Large intestine (tissue), 3 donors: Measurements from ENCODE around the gene ATAT1. TPM values are rescaled to one million over a fixed set of nuclear protein-coding genes. Genes with fewer than 3 reads are reported as not detected.

ENCODE experiments used
- DNase-seq, 2 donors: peaks; one replicate each; pipeline versions ENCODE4 v3.0.0 to v3.0.0-alpha.2; 2013
- H3K27ac ChIP-seq: one replicate; pipeline ENCODE4 v1.5.1; 2013; ENCODE audit warnings: low read length
- H3K27me3 ChIP-seq: 2 replicates; pipeline ENCODE4 v1.6.1; 2013; ENCODE audit warnings: low read length; ENCODE audit not compliant: control insufficient read depth, insufficient read depth
- H3K36me3 ChIP-seq: 2 replicates; pipeline ENCODE4 v1.6.1; 2013; ENCODE audit warnings: low read length; ENCODE audit not compliant: control insufficient read depth, insufficient read depth
- H3K4me1 ChIP-seq: one replicate; pipeline ENCODE4 v1.6.1; 2013; ENCODE audit warnings: low read length; ENCODE audit not compliant: control insufficient read depth, insufficient read depth
- H3K4me3 ChIP-seq: one replicate; pipeline ENCODE4 v1.5.1; 2013; ENCODE audit warnings: low read length
- H3K9me3 ChIP-seq: one replicate; pipeline ENCODE4 v1.6.1; 2013; ENCODE audit warnings: mild to moderate bottlenecking, low read depth, low read length, moderate library complexity; ENCODE audit not compliant: control insufficient read depth
- WGBS: methylation state at CpG from one replicate; pipeline ENCODE4 v1.1.5; 2013; ENCODE audit warnings: low lambda C conversion rate; ENCODE audit not compliant: insufficient coverage; 5-methylcytosine and 5-hydroxymethylcytosine counted together
- polyA plus RNA-seq: library from polyadenylated mRNA; unstranded; fragments of 120-200 nt; gene quantifications from one replicate; pipeline ENCODE4 v1.2.1, GENCODE V29; 2013

Gene ATAT1
- polyA plus RNA-seq, 1 donor: 36.6 TPM

GRCh38 chr6:30684386-30685156 is 57.9 kb downstream of the ATAT1 start:
- H3K36me3 ChIP-seq: peaks cover 3% of the 10 kb centered on the region
- H3K4me3 ChIP-seq: peak overlapping the region; percentile 85
- H3K27ac ChIP-seq: peak overlapping the region; percentile 46
- H3K9me3 ChIP-seq: peaks cover 7% of the 10 kb centered on the region
- peaks cover 5% of the 10 kb centered on the region for H3K27me3 ChIP-seq
- no peak for DNase-seq
- WGBS: no CpG with 5 or more reads among the region's 21 CpGs
- H3K4me1 ChIP-seq: peaks cover 17% of the 10 kb centered on the region

- Histone ChIP-seq H3K4me1 (peaks cover 19% of the 10 kb centered on the region), H3K9me3 (peaks cover 7% of the 10 kb centered on the region), H3K36me3 (no peaks in the 10 kb centered on the region), H3K27me3 (peaks cover 5% of the 10 kb centered on the region), H3K4me3 (peak overlapping the region; percentile 85), H3K27ac (peak overlapping the region; percentile 58)
- 80% methylated on average over 1 of the region's 29 CpGs for WGBS
- DNase-seq: no peak
Measured at GRCh38 chr6:30685157-30686008, 58.7 kb downstream of the ATAT1 start.

- Histone ChIP-seq H3K27me3 (peaks cover 5% of the 10 kb centered on the region), H3K4me3 (peak within 1 kb of the TSS; percentile 85), H3K36me3 (no peaks in the 10 kb centered on the region), H3K9me3 (peaks cover 7% of the 10 kb centered on the region), H3K27ac (peak within 1 kb of the TSS; percentile 93), H3K4me1 (peaks cover 20% of the 10 kb centered on the region)
- peak in 1 of 2 donors; percentile 50 for DNase-seq
- WGBS: 40% methylated on average over 6 of the region's 41 CpGs
Measured at GRCh38 chr6:30686009-30686907, 59.6 kb downstream of the ATAT1 start, which contains the start of gene PPP1R18. PPP1R18 (minus strand) TSS chr6:30686645; CDS start chr6:30686018, 627 bp downstream.

DNA sequence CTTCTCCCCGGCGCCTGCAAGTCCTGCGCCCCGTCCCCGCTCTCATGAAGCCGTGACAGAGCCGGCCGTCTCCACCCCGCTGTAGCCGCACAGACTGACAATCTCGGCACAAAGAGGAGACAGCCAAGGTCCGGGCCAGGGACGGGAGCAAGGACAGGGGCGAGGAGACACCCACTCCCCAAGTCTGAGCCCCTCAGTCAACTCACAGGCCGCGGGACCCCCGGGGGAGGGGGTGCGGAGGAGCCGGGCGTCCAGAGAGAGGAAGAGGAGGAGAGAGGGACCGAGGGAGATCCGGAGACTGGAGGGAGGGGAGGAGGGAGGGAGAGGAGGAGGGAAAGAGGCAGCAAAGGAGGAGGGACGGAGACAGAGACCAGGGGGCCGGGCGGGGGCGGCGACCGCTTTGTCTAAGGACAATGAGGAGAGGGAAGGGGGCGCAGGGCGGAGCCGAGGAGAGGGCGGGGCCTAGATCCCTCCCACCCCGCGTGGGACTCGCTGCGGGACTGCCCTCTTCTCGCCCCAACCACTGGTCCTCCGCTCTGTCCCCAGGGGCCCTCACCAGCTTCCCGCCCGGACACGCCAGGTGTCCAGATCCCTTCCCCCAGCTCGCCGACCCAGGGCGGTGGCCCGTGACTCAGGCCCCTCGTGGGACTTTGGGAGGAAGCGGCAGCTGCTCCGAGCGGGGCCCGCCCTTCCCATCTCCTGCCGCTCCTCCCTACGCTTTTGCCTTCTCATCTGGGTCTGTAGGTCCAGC is 60.4 kb downstream of the ATAT1 start:
- H3K9me3 ChIP-seq: peaks cover 7% of the 10 kb centered on the region
- peaks cover 20% of the 10 kb centered on the region for H3K4me1 ChIP-seq
- H3K27me3 ChIP-seq: peaks cover 5% of the 10 kb centered on the region
- H3K4me3 ChIP-seq: peak overlapping the region; percentile 85
- no CpG with 5 or more reads among the region's 52 CpGs for WGBS
- no peaks in the 10 kb centered on the region for H3K36me3 ChIP-seq
- DNase-seq: peak; percentile 72 to 82
- peak overlapping the region; percentile 93 for H3K27ac ChIP-seq

DNA sequence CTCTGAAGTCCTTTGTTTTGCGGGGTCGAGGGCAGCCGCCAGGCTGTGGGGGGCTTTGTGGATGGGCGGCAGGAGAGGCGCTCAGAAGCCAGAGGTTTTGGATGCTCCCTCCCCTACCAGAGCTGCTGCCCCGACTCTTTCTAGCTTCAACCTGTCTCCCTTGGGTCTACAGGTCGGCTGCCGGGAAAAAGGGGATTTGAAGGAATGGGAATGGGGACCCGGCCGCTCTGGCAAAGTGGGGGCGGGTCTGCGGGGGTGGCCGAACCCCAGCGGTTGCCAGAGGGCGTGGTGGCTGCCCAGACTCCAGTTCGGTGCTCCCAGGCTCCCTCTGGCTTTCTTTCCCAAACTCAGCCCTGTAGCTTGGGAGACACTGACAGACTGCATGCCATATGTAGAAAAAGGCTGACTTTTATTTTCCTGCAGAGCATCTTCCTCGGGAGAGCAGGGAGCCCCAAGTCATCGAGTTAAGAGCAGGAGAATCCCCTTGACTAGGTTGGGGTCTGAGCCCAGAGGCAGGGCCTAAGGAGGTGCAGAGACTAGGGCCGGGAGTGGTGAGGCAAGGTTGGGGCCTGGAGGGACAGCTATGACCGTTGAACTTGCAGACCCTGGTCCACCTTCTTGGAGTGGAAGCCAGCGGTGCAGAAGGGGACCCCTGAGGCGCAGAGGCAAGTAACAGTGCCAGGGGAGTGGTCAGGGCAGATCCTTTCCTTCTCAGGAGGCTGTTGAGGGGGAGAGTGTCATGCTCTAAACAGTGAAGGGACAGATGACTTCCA is 61.2 kb downstream of the ATAT1 start:
- Histone ChIP-seq H3K4me3 (peak overlapping the region; percentile 85), H3K27me3 (peaks cover 5% of the 10 kb centered on the region), H3K36me3 (no peaks in the 10 kb centered on the region), H3K27ac (peak overlapping the region; percentile 93), H3K4me1 (peaks cover 20% of the 10 kb centered on the region), H3K9me3 (peaks cover 7% of the 10 kb centered on the region)
- no CpG with 5 or more reads among the region's 22 CpGs for WGBS
- peak in 1 of 2 donors; percentile 16 for DNase-seq

GRCh38 chr6:30688569-30688968 is 61.9 kb downstream of the ATAT1 start:
- Histone ChIP-seq H3K27ac (no peak overlapping the region), H3K4me3 (no peak overlapping the region), H3K27me3 (peaks cover 5% of the 10 kb centered on the region), H3K9me3 (peaks cover 7% of the 10 kb centered on the region), H3K4me1 (peaks cover 20% of the 10 kb centered on the region), H3K36me3 (no peaks in the 10 kb centered on the region)
- no peak for DNase-seq
- WGBS: no CpG with 5 or more reads among the region's 9 CpGs

GRCh38 chr6:30689022-30689865 is 62.6 kb downstream of the ATAT1 start:
- Histone ChIP-seq H3K4me3 (no peak overlapping the region), H3K27ac (no peak overlapping the region), H3K36me3 (no peaks in the 10 kb centered on the region), H3K27me3 (peaks cover 5% of the 10 kb centered on the region), H3K4me1 (peaks cover 20% of the 10 kb centered on the region), H3K9me3 (peaks cover 7% of the 10 kb centered on the region)
- no peak for DNase-seq
- WGBS: 55% methylated on average over 2 of the region's 11 CpGs

GRCh38 chr6:30689985-30690384 is 63.3 kb downstream of the ATAT1 start:
- Histone ChIP-seq H3K27ac (peak overlapping the region; percentile 80), H3K36me3 (no peaks in the 10 kb centered on the region), H3K4me1 (peaks cover 20% of the 10 kb centered on the region), H3K9me3 (peaks cover 7% of the 10 kb centered on the region), H3K4me3 (peak overlapping the region; percentile 75), H3K27me3 (peaks cover 5% of the 10 kb centered on the region)
- WGBS: no CpG with 5 or more reads among the region's 4 CpGs
- DNase-seq: no peak
